IMR-90 (cell line): Measurements from ENCODE around the gene TRMT10B. TPM values are rescaled to one million over a fixed set of nuclear protein-coding genes. Genes with fewer than 3 reads are reported as not detected.

Experiments used
- ATAC-seq: fragments of 200-7000 bp; cut with Tn5 transposase; 2 replicates; pipeline ENCODE4 v1.9.1; 2020; ENCODE audit warnings: low read depth, mild to moderate bottlenecking, moderate library complexity
- BruUV-seq: library from RNA; stranded (reverse); fragments of 400-500 nt; replicated peaks from 2 replicates; lab custom pipeline; 2021; lab: Mats Ljungman, UMichigan
- CTCF ChIA-PET: fragments of 300-600 bp; formaldehyde crosslinking; extraction: SDS; loops from one replicate; lab custom pipeline; 2021; ENCODE audit warnings: antibody characterized with exemption; lab: Yijun Ruan, JAX
- POLR2A ChIA-PET: fragments of 300-600 bp; sonication (Branson Sonifier 250); formaldehyde crosslinking; loops from one replicate; lab custom pipeline; 2022; ENCODE audit warnings: antibody characterized with exemption; ENCODE audit not compliant: unreplicated experiment; lab: Charles Lee
- DNase-seq: peaks from one replicate; pipeline ENCODE4 v3.0.0; 2013
- H2AFZ ChIP-seq: replicated peaks from 2 replicates; pipeline ENCODE3; 2013; ENCODE audit warnings: low read length, mild to moderate bottlenecking; ENCODE audit not compliant: poor library complexity
- H2AK5ac ChIP-seq: 2 replicates; pipeline ENCODE4 v1.6.1; 2013; ENCODE audit warnings: low read depth, low read length, inconsistent platforms
- H2AK9ac ChIP-seq: replicated peaks from 2 replicates; pipeline ENCODE3; 2013; ENCODE audit warnings: mild to moderate bottlenecking, low read depth, low read length, moderate library complexity; ENCODE audit not compliant: poor library complexity
- H2BK120ac ChIP-seq: 2 replicates; pipeline ENCODE4 v1.6.1; 2013; ENCODE audit warnings: low read depth, low read length, inconsistent platforms
- H2BK15ac ChIP-seq: 3 replicates; pipeline ENCODE4 v1.6.1; 2013; ENCODE audit warnings: low read depth, low read length, inconsistent platforms
- H2BK20ac ChIP-seq: 2 replicates; pipeline ENCODE4 v1.6.1; 2013; ENCODE audit warnings: low read depth, mild to moderate bottlenecking, inconsistent platforms, low read length, moderate library complexity
- H2BK5ac ChIP-seq: 2 replicates; pipeline ENCODE4 v1.6.1; 2013; ENCODE audit warnings: mild to moderate bottlenecking, low read depth, low read length, inconsistent platforms; ENCODE audit not compliant: poor library complexity, severe bottlenecking
- H3K14ac ChIP-seq: replicated peaks from 2 replicates; pipeline ENCODE4 v1.6.1; 2013; ENCODE audit warnings: low read depth, low read length, inconsistent platforms
- H3K18ac ChIP-seq: 2 replicates; pipeline ENCODE4 v1.6.1; 2013; ENCODE audit warnings: low read depth, low read length, control low read depth
- H3K23ac ChIP-seq: 2 replicates; pipeline ENCODE4 v1.6.1; 2013; ENCODE audit warnings: low read depth, low read length, inconsistent platforms
- H3K27ac ChIP-seq: 2 replicates; pipeline ENCODE4 v1.5.1; 2013; ENCODE audit warnings: mild to moderate bottlenecking, control low read depth, low read length; ENCODE audit not compliant: insufficient read depth
- H3K27me3 ChIP-seq: 2 replicates; pipeline ENCODE4 v1.6.1; 2013; ENCODE audit warnings: low read length; ENCODE audit not compliant: control insufficient read depth, insufficient read depth
- H3K36me3 ChIP-seq: 2 replicates; pipeline ENCODE4 v1.6.1; 2013; ENCODE audit warnings: low read length, mixed read lengths; ENCODE audit not compliant: control insufficient read depth, insufficient read depth
- H3K4ac ChIP-seq: 2 replicates; pipeline ENCODE4 v1.6.1; 2013; ENCODE audit warnings: low read depth, low read length, inconsistent platforms
- H3K4me1 ChIP-seq: 2 replicates; pipeline ENCODE4 v1.6.1; 2013; ENCODE audit warnings: low read length, mixed read lengths; ENCODE audit not compliant: control insufficient read depth, insufficient read depth
- H3K4me2 ChIP-seq: 2 replicates; pipeline ENCODE4 v1.6.1; 2013; ENCODE audit warnings: low read depth, mild to moderate bottlenecking, control low read depth, low read length, moderate library complexity
- H3K4me3 ChIP-seq: 2 replicates; pipeline ENCODE4 v1.5.1; 2013; ENCODE audit warnings: low read depth, mild to moderate bottlenecking, control low read depth, low read length, moderate library complexity; ENCODE audit not compliant: insufficient read depth
- H3K56ac ChIP-seq: 2 replicates; pipeline ENCODE4 v1.6.1; 2013; ENCODE audit warnings: low read length, inconsistent platforms; ENCODE audit not compliant: insufficient read depth; ENCODE audit errors: extremely low read depth
- H3K79me1 ChIP-seq, 2 experiments: 2 replicates each; pipeline ENCODE4 v1.6.1; 2013; ENCODE audit warnings: low read length in 2 of 2, inconsistent platforms in 1 of 2, low read depth in 1 of 2
- H3K9ac ChIP-seq: 2 replicates; pipeline ENCODE4 v1.6.1; 2013; ENCODE audit warnings: low read depth, low read length, control low read depth
- H3K9me1 ChIP-seq: 2 replicates; pipeline ENCODE4 v1.6.1; 2013; ENCODE audit warnings: low read length, inconsistent platforms; ENCODE audit not compliant: insufficient read depth
- H3K9me3 ChIP-seq: 2 replicates; pipeline ENCODE4 v1.6.1; 2013; ENCODE audit warnings: low read length; ENCODE audit not compliant: control insufficient read depth, insufficient read depth
- H4K20me1 ChIP-seq: 2 replicates; pipeline ENCODE4 v1.6.1; 2013; ENCODE audit warnings: low read length, inconsistent platforms; ENCODE audit not compliant: insufficient read depth
- H4K5ac ChIP-seq: 2 replicates; pipeline ENCODE4 v1.6.1; 2013; ENCODE audit warnings: mild to moderate bottlenecking, low read depth, low read length, control low read depth
- H4K8ac ChIP-seq, 2 experiments: 2 replicates each; pipeline ENCODE4 v1.6.1; 2013; ENCODE audit warnings: low read depth in 2 of 2, low read length in 2 of 2, control low read depth in 1 of 2, inconsistent platforms in 1 of 2
- H4K91ac ChIP-seq: 2 replicates; pipeline ENCODE4 v1.6.1; 2013; ENCODE audit warnings: low read depth, low read length, inconsistent platforms; ENCODE audit not compliant: insufficient read depth
- MAFK ChIP-seq: IDR thresholded peaks from 2 replicates; pipeline ENCODE4 v1.6.1; 2012; ENCODE audit warnings: low read depth, low read length, improper control_type of control experiment
- NFE2L2 ChIP-seq: fragments of 150-350 bp; IDR thresholded peaks from 2 replicates; pipeline ENCODE4 v1.6.1; 2016; ENCODE audit warnings: low read depth, mild to moderate bottlenecking, low read length
- POLR2A ChIP-seq: IDR thresholded peaks from 2 replicates; pipeline ENCODE4 v1.6.1; 2012; ENCODE audit warnings: mild to moderate bottlenecking, low read depth, low read length
- RAD21 ChIP-seq: IDR thresholded peaks from 2 replicates; pipeline ENCODE4 v1.6.1; 2012; ENCODE audit warnings: low read length, improper control_type of control experiment
- SMC3 ChIP-seq: fragments of 150-350 bp; IDR thresholded peaks from 2 replicates; pipeline ENCODE4 v1.6.1; 2016; ENCODE audit warnings: low read depth, mild to moderate bottlenecking, antibody characterized with exemption, low read length, moderate library complexity
- WGBS, 2 experiments: methylation state at CpG; one replicate each; pipeline versions ENCODE4 v1.1.5 to v1.1.7; 2013; ENCODE audit warnings: missing lambda C conversion rate in 2 of 2; ENCODE audit not compliant: insufficient read length in 1 of 2; ENCODE audit errors: extremely low coverage in 2 of 2; 5-methylcytosine and 5-hydroxymethylcytosine counted together
- dilution Hi-C: fragments of 300-500 bp; cut with HindIII; formaldehyde crosslinking; loops from one replicate; pipeline ENCODE4 v1.14.3; 2018; ENCODE audit warnings: low sequenced_read_pairs; ENCODE audit not compliant: unreplicated experiment
- in situ Hi-C: fragments of 300-500 bp; cut with MboI; formaldehyde crosslinking; loops from 3 replicates; pipeline ENCODE4 v1.14.3; 2019; ENCODE audit warnings: low sequenced_read_pairs, inconsistent platforms, mixed read lengths
- intact Hi-C: fragments of 100-400 bp; cut with micrococcal nuclease; formaldehyde crosslinking; loops from 2 replicates; pipeline ENCODE4 v1.10.0; 2022
- polyA plus RNA-seq, 3 experiments: library from polyadenylated mRNA; depleted of rRNA; stranded (reverse); fragments of >200 nt; gene quantifications; 2 replicates each; pipeline ENCODE4 v1.2.3, GENCODE V29; 2012; ENCODE audit warnings: low replicate concordance in 1 of 3
- total RNA-seq: library from RNA; depleted of rRNA; stranded (reverse); fragments of >200 nt; gene quantifications from 2 replicates; pipeline ENCODE4 v1.2.3, GENCODE V29; 2012
- TF ChIP-seq, protein P1 (sequence below): conservative IDR thresholded peaks from 2 replicates; pipeline ENCODE4 v1.5.1; 2012; ENCODE audit warnings: mild to moderate bottlenecking, low read depth, low read length, improper control_type of control experiment

TRMT10B gene
- total and polyA plus RNA-seq, 2 of the 4 experiments (the other 2 are of a cell fraction), result 2.3 to 4.5 TPM

DNA sequence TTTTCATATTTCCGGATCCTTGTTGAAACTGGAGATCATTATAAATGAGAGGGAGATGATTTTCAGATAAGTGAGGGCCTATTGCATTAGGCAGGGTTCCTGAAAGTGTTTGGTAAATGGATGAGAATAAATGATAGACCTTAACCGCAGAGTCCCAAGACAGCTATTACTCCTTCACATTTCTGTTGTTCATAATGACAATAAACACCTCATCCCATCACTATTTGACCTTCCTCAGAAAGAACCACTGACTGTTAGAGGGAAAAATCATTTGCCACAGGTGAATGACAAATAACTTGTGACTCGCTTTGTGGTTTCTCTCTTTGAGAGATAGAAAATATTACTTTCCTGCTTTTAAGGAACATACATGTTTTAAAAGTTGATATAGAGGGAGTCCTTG lies 47.3 kb upstream of the TRMT10B start:
- Histone ChIP-seq H3K79me1 (no peaks in the 10 kb centered on the region), H2AK9ac (no peak overlapping the region), H4K8ac (no peak overlapping the region), H3K4ac (no peak overlapping the region), H3K27me3 (peaks cover 34% of the 10 kb centered on the region), H4K5ac (no peak overlapping the region), H3K27ac (no peak overlapping the region), H3K4me1 (no peaks in the 10 kb centered on the region), H2AK5ac (no peak overlapping the region), H3K18ac (no peak overlapping the region), H3K56ac (no peak overlapping the region), H3K9me3 (no peaks in the 10 kb centered on the region), H3K9me1 (no peaks in the 10 kb centered on the region), H2AFZ (no peak overlapping the region), H2BK20ac (no peak overlapping the region), H3K36me3 (no peaks in the 10 kb centered on the region), H2BK120ac (no peak overlapping the region), H4K91ac (no peak overlapping the region), H3K4me3 (no peak overlapping the region), H2BK15ac (no peak overlapping the region), H2BK5ac (no peak overlapping the region), H3K23ac (no peak overlapping the region), H4K20me1 (no peaks in the 10 kb centered on the region), H3K14ac (no peak overlapping the region), H3K9ac (no peak overlapping the region), H3K4me2 (no peak overlapping the region)
- intact Hi-C loops, result no loop called here
- WGBS, 2 experiments, result no CpG with 5 or more reads among the region's 3 CpGs
- dilution Hi-C loops, result no loop called here
- no peak for DNase-seq
- CTCF ChIA-PET, result no interaction called here
- POLR2A ChIA-PET, result no interaction called here
- BruUV-seq, result no TSS peak
- ATAC-seq, result no peak
- TF ChIP-seq RAD21 (no peak), POLR2A (no peak), MAFK (no peak), NFE2L2 (no peak), SMC3 (no peak)
- TF ChIP-seq, protein P1, sequence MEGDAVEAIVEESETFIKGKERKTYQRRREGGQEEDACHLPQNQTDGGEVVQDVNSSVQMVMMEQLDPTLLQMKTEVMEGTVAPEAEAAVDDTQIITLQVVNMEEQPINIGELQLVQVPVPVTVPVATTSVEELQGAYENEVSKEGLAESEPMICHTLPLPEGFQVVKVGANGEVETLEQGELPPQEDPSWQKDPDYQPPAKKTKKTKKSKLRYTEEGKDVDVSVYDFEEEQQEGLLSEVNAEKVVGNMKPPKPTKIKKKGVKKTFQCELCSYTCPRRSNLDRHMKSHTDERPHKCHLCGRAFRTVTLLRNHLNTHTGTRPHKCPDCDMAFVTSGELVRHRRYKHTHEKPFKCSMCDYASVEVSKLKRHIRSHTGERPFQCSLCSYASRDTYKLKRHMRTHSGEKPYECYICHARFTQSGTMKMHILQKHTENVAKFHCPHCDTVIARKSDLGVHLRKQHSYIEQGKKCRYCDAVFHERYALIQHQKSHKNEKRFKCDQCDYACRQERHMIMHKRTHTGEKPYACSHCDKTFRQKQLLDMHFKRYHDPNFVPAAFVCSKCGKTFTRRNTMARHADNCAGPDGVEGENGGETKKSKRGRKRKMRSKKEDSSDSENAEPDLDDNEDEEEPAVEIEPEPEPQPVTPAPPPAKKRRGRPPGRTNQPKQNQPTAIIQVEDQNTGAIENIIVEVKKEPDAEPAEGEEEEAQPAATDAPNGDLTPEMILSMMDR, result no peak
- in situ Hi-C loops, result loop anchor here (5.0 kb wide), 1 partner anchor 49 kb away; no protein-coding TSS in a partner anchor
